GM12878 (cell line): ENCODE results near the gene OR6B2.

Experiments
- CBX5 ChIP-seq: sonication (generic); IDR thresholded peaks from 2 replicates; pipeline ENCODE4 v1.6.1; 2016; ENCODE audit warnings: low read depth, moderate library complexity, mild to moderate bottlenecking, inconsistent platforms
- CTCF ChIP-seq, 3 experiments: IDR thresholded peaks in 2 of 3; conservative IDR thresholded peaks in 1 of 3; 2 replicates each; pipeline ENCODE4 v1.5.1; 2011; ENCODE audit warnings: low read depth in 3 of 3, low read length in 3 of 3, mild to moderate bottlenecking in 3 of 3, control low read depth in 2 of 3, moderate library complexity in 2 of 3, inconsistent platforms in 1 of 3, mixed read lengths in 1 of 3; ENCODE audit not compliant: control insufficient read depth in 2 of 3, insufficient read depth in 1 of 3; ENCODE audit errors: extremely low read depth in 1 of 3
- EZH2 ChIP-seq: IDR thresholded peaks from 2 replicates; pipeline ENCODE4 v1.6.1; 2012; ENCODE audit warnings: low read depth, mild to moderate bottlenecking, control low read depth, inconsistent platforms, low read length, borderline replicate concordance; ENCODE audit not compliant: control insufficient read depth
- HDAC6 ChIP-seq: fragments of 200-600 bp; sonication (generic); IDR thresholded peaks from one replicate; pipeline ENCODE4 v1.8.0; 2017; ENCODE audit warnings: antibody characterized with exemption; ENCODE audit not compliant: unreplicated experiment
- POLR2AphosphoS5 ChIP-seq: IDR thresholded peaks from 2 replicates; pipeline ENCODE4 v1.6.1; 2011; ENCODE audit warnings: mild to moderate bottlenecking, low read length, inconsistent platforms
- SIN3A ChIP-seq: IDR thresholded peaks from 2 replicates; pipeline ENCODE4 v1.6.1; 2012; ENCODE audit warnings: low read depth, low read length, improper control_type of control experiment

- no peak for TF ChIP-seq CTCF (IDR thresholded peaks at IDR 0.05 in 2 of 3, conservative IDR thresholded peaks at IDR 0.05 in 1 of 3; ENCODE audit: control insufficient read depth in 2 of 3, extremely low read depth in 1 of 3, insufficient read depth in 1 of 3, low read depth in 3 of 3, low read length in 3 of 3)
- no peak for TF ChIP-seq POLR2AphosphoS5
- no peak for TF ChIP-seq EZH2
- TF ChIP-seq HDAC6: no peak
- TF ChIP-seq CBX5: no peak
- TF ChIP-seq SIN3A: no peak
Measured at GRCh38 chr2:240014327-240014726, 15.9 kb downstream of the OR6B2 start.
